SH-SY5Y (cell line): ENCODE measurements around the gene SP140L.

Source experiments
- GATA2 ChIP-seq: IDR thresholded peaks from 2 replicates; pipeline ENCODE4 v1.6.1; 2011; ENCODE audit warnings: mild to moderate bottlenecking, low read depth, low read length
- GATA3 ChIP-seq: IDR thresholded peaks from 2 replicates; pipeline ENCODE4 v1.6.1; 2011; ENCODE audit warnings: low read depth, mild to moderate bottlenecking, low read length, moderate library complexity

GRCh38 chr2:230312638-230313037, 14.4 kb upstream of the SP140L start:
- TF ChIP-seq GATA2 (no peak), GATA3 (no peak)
